Measurements from ENCODE around the gene TBC1D22A.

DNA sequence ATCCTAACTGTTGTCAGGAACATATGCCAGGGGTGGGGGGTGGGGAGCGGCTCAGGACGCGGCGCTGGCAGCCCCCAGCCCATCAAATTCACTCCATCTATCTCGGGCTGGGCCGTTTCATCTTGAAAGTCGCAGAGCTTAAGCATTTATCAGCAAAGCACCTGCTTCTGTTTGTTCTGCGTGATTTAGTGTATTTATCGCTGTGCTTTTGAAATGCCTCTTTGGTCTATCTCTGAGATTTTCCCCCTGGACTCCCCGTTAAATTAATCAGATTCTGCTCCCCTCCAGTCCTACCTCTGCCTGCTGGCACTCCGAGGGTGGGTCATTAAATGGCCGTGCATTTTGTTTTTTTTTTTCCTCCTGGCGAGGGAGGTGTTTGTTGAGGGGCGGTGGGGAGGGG is 446.2 kb downstream of the TBC1D22A start:
- TF ChIP-seq, protein P1, sequence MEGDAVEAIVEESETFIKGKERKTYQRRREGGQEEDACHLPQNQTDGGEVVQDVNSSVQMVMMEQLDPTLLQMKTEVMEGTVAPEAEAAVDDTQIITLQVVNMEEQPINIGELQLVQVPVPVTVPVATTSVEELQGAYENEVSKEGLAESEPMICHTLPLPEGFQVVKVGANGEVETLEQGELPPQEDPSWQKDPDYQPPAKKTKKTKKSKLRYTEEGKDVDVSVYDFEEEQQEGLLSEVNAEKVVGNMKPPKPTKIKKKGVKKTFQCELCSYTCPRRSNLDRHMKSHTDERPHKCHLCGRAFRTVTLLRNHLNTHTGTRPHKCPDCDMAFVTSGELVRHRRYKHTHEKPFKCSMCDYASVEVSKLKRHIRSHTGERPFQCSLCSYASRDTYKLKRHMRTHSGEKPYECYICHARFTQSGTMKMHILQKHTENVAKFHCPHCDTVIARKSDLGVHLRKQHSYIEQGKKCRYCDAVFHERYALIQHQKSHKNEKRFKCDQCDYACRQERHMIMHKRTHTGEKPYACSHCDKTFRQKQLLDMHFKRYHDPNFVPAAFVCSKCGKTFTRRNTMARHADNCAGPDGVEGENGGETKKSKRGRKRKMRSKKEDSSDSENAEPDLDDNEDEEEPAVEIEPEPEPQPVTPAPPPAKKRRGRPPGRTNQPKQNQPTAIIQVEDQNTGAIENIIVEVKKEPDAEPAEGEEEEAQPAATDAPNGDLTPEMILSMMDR (IDR thresholded peaks at IDR 0.05): no peak
- no peak for TF ChIP-seq EZH2phosphoT487 (IDR thresholded peaks at IDR 0.05)
- TF ChIP-seq EZH2 (IDR thresholded peaks at IDR 0.05): no peak

All from neural progenitor cell (in vitro differentiated cells).